Activated naive CD8-positive, alpha-beta T cell treated with anti-CD3 and anti-CD28 coated beads, Interleukin-2, amount 50 U/mL, for 16 hours (primary cell): Measurements from ENCODE around the gene CPEB4.

Experiments used
- DNase-seq: peaks from one replicate; pipeline ENCODE4 v3.0.0-alpha.2; 2020; ENCODE audit warnings: low read depth, low spot score

The CPEB4 gene

DNA sequence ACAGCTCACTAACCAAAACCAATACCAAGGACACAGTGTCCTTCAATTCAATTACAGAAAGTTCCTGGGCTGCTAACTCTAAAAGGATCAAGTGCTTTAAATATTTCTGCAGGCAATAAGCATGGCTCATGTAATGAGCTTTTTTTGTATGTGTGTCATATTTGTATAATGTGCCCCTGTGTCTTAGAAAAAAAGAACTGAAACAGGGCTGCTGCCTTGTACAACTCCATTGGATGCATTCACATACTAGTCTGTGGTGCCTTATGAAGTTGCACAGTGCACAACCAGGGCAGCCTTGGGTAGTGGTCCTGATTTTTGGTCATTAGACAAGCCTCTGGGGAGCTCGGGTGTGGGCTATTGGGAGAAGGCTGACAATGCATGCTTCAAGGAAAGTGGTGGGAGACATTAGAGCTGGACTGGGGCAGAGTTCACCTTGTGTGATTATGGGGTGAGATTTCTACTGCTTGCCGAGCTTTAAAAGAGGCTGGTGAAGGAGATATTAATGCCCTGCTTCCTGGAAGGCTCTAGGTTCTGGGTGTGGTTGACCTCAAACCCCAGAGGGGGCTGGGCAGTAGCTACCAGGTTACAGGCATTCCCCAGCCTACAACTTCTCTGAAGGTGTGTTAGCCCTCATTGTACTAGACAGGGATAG, 3.6 kb upstream of the CPEB4 start:
- no peak for DNase-seq

DNA sequence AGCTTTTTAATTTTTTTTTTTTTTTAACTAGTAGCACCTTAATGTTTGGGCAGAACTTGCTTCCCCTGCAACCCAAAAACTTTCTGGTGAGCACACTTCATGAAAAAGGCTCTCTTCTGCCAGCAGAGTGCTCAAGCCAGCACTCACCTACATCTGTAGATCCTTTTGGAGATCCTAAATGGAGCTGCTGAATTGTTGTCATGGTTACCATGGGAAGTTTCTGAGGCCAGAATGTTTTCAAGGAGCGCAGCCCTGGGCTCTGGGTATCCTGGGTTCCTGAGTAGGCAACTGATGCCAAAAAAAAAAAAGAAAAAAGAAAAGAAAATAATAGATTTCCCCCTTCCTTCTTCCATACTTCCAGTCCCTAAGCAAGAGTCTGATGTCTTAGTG, 3.1 kb upstream of the CPEB4 start:
- DNase-seq, result no peak

DNA sequence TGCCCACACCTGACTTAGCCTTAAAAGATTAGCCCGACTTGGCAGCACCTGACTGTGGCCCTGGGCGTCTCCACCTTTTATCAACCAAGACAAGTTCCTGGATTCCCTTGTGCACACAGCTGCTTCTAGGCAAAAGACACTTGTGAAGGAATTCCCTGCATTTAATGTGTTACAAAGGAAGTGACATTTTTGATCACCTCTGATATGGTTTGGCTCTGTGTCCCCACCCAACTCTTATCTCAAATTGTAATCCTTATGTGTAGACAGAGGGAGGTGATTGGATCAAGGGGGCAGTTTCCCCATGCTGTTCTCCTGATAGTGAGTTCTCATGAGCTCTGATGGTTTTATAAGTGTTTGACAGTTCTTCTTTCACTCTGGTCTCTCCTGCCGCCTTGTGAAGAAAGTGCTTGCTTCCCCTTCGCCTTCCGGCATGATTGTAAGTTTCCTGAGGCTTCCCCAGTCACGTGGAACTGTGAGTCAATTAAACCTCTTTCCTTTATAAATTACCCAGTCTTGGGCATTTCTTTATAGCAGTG, 2.6 kb upstream of the CPEB4 start:
- DNase-seq, result no peak

DNA sequence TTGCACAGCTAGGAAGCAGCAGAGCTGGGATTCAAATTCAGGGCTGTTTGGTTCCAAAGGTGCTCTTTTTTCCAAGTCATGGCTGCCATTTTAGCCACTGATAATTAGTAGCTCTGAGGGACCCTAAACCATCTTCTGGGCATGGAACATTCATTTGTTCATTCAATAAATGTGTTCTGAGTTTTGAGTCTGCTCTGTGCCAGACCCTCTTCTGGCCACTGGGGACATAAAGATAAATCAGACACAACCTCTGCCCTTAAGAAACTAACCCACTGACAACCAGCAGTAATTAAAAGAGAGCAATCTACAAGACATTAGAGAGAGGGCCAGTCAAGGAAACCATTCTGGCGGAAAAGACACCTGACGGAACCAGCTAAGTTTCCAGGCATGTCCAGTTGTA, 2.0 kb upstream of the CPEB4 start:
- no peak for DNase-seq

DNA sequence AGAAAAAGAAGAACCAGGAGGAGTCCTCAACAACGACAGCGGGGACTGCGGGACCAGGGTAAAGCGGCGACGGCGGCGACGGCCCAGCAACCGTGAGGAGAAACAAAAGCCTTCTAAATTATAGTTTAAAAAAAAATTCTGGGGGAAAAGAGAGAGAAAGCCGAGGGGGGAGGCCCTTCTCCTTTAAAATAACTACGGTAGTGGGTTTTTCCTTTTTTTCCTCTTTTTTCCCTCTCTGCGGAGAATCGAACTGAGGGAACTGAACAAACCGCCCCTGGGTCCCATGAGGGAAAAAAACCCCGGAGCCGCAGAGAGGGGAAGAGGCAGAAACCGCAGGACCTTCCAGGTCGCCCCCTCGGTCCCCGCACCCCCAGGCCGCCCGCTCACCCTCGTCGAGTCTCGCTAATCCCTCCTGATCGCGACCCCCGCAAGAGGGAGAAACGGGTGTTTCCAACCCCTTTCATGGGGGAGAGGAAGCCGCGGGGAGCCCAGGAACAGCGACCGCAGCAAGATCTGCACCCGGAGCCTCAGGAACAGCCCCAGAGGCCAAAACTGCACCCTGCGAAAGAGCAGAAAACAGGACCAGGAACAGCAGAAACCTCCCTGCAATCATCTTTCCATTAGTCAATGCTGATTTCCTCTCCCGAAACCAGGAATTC, 453 bp downstream of the CPEB4 start:
- no peak for DNase-seq

DNA sequence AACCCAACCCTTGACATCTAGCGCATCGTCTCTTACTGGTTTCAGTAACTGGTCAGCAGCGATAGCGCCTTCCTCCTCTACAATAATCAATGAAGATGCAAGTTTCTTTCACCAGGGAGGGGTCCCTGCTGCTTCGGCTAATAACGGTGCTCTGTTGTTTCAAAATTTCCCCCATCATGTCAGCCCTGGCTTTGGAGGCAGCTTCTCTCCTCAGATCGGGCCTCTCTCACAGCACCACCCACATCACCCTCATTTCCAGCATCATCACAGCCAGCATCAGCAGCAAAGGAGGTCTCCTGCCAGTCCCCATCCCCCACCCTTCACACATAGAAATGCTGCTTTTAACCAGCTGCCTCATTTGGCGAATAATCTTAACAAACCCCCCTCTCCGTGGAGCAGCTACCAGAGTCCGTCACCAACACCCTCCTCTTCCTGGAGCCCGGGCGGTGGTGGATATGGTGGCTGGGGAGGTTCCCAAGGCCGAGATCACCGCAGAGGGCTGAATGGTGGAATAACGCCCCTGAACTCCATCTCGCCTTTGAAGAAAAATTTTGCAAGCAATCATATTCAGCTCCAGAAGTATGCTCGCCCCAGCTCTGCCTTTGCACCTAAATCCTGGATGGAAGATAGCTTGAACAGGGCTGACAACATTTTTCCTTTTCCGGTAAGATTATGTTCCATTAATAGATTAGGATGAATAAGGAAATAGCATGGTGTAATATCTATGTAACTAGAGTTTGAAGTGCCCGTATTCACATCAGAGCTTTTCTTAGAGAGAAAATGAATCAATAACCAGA, 2.2 kb downstream of the CPEB4 start:
- DNase-seq, result no peak

DNA sequence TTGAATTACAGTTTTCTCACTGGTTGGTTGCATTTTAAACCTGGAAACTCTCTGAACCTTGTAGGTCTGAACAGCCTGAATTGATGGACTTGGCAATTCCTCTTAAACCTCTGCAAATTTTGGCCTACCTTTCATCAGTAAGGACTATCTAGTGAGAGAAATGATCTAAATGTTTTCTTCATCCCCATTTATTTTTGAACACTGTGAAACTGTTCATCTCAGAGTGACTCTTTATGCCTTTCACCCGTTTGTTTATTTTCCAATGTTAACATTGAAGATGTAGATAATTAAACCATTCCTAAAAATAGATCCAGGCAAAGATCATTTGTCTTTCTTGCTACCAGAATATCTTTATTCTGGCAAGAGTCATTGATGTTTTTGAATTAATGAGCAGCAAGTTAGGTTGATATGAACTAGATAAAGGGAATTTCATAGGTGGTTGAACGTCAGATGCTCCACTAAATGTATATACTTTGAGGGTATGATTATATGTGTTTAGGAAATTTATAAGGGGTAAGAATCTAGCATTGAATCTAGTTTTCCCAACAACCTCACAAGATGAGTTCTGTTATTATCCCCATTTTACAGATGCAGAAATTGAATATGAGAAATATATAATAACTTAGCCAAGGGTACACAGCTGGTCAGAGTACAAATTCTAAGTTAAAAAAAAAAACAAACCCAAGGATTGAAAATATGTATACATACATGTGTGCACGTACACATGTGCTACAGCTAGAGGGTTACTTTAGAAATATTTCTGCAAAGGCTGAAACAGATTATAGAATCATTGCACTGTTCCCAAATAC, 3.4 kb downstream of the CPEB4 start:
- no peak for DNase-seq

DNA sequence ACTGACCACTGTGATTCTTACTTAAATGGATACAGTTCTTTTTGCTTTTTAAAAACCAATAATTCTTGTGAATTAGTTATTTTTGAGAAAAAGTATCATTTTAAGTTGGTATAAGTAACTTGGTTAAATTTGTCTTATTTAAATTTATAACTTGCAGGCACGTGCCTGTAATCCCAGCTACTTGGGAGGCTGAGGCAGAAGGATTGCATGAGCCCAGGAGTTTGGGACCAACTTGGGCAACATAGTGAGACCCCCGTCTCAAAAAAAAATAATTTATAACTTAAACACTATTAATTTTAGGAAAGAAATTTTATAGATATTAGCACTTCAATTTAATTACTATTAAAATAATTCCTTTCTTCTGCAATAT, 5.0 kb downstream of the CPEB4 start:
- DNase-seq, result no peak

DNA sequence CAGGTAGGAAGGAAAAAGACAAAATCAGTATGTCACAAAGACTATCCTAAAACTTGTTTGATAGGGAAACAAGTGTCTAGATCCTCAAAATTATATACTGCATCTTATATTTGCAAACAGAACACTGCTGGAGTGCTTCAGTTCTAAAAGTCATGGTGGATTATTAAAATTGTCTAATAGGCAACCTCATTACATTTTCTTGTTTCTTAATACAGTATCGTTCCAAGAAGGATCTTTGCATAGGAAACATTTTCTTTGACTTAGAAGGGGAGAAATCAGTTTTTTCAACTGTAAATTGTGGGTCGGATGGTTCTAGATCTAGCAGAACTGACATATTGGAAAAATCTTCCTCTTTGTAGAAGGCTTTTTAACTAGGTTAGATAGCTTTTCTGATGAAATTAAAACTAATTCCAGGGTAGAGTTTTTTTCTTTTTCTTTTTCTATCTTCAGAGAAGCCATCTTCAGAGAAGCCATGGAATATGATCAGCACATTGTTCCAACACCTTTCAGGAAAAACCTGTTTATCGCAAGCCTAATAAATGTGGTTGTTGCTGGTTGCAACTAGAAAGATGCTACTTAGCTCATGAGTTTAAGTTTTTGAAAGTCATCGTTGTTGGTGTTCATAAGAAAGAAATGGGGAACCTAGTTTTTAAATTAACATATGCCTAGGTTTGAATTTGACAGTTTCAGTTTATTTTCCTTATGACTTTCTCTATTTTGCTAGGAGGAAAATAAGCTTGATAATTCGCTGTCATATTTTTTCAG, 7.4 kb downstream of the CPEB4 start:
- no peak for DNase-seq

DNA sequence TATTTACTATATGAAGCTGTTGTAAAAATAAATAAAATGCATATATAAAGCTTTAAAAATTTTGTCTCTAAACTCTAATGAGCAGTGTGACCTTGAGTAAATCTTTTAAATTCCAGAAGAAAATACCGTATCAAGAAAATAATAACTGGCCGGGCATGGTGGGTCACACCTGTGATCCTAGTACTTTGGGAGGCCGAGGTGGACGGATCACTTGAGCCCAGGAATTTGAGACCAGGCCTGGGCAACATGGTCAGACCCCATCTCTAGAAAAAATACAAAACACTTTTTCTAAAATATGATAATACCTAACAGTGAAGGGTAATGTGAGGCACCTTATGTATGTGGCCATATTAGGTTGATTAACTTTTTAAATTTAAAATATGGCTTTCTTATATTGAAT, 8.5 kb downstream of the CPEB4 start:
- no peak for DNase-seq

DNA sequence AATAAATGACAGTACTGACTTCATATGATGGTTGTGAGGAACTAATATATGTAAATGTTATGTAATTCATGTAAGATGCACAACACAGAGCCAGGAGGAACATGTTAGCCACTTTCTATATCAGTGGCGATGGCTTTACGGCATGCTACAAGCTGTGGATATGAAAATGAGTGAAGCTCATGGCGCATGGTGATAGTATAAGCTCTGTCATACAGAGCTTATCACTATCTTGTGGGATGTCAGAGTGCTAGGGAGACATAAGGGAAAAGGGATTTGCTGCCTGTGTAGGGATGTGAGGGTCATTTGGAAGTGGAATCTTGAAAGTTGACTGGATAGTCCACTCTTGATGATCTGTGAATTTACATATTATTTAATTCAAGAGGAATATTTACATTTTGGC, 13.6 kb downstream of the CPEB4 start:
- DNase-seq, result no peak

DNA sequence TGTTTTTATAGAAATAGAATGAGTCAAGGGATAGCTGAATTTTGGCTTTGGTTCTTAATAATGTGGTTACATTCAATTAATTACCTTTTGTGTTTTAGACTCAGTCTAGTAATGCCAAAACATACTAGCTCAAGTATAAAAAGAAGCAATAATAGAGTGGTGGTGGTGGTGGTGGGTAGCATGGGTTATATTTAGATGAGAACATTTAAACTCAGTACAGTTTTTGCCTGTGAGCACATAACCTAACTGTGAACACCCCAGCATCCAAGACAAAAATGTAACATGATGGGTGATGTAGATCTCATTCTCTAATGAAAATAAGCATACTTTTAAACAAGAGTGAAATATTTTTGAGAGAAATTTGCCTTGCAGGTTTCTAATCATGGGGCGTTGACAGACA, 14.2 kb downstream of the CPEB4 start:
- no peak for DNase-seq

DNA sequence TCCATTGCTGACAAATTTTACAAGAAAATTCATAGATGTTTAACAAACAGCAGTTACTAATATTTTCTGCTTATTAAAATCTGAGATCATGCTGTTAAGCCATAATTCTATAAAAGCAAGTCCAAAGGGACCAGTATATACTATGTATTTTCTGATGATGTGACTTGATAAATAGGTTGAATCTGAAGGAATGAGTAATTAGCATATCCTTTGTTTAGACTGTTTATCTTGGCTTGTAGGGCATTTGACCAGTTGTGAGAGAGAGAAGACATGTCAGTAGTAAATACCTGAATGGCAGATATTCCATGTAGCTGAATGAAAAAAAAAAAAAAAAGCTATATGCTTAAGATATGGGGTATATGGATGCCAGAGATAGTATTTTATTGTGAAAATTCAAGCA, 14.6 kb downstream of the CPEB4 start:
- no peak for DNase-seq

DNA sequence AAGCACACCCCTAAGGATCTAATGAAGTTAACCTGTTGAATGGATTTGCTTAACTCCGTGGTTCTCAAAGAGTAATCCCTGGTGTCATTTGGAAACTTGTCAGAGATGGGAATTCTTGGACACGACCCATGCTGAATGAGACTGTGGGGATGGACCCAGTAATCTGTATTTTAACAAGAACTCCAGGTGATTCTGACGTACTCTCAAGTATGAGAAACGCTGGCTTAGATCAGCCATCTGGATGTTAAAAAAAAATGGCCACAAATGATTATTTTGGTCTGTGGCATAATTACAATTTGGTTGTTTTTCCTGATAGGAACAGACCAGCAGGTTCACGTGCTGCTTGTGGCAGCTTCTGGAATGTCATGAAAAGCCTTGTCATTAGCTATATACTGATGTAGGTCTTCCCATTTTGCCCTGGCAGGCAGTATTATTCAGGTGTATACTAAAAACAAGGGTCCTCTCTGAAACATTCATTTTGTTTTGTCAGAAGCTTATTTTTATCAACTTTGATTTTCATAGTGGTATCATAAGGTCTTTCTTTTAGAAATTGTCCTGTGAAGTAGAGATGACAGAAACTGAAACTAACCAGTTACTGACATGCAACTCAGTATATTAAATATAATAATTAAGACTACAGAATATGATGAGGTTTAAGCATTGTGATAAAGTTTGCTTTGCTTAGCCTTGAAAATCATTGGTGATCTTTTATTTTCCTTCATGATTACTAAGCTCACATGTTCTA, 15.4 kb downstream of the CPEB4 start:
- DNase-seq, result no peak

DNA sequence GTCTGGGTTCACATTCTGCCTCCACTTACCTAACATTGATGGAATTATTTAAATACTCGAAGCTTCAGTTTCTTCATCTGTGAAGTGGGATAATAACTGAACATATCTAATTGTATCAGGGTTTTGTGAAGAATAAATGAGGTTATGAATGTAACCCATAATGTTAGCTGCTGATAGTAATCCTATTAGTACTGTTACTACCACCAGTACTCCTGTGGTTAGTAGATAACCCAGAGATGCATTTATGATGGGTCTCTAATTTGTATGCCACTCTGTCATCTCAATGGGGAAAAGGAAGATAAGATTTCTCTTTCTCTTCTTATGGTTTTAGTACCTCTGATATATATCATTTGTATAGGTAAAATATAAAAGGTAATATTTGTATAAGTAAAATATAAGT, 16.0 kb downstream of the CPEB4 start:
- DNase-seq, result no peak

DNA sequence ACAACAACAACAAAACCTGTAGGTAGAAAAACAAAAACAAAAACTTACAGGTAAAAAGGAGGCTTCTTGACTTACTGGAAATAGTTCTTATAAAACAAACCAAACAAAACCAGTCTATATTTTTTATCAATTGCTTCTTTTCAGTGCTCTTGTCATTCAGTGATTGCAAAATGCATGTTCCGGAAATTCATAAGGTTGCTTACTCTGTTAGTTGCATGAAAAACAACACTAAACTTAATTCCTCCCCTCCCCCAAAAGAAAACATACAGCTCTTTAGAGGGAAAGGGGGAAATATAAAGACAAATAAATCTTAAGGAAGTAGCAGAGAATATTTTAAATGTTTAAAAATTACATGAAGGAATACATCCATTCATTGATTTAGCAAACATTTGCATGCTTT, 19.1 kb downstream of the CPEB4 start:
- no peak for DNase-seq

DNA sequence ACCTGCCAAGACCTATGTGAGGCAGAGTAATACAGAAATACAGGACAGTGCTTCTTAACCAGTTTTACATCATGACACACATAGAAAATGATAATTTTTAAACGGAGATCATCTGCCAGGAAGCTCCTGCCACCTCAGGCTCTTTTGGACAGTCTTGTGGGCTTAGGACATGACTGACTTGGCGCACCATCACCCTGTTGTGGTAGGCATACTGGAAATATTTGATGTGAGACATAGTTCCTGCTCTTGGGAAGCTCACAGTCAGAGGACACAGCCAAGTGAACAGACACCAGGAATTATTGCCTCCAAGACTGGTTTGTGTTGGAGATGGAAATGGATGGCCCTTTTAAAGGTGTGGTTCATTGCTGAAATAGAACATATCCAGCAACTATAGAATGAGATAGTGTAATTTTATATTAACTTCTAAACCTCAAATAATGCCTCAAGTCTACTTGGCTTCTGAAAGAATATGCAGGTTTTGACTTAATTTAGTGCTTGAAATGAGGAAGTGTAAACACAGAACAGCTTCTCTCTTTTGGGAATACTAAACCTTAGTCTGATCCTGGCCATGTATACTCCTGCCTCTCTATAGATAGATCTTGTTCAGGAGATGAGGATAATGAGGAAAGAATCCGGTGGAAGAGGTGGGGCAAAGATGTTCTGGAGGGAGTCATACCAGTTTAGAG, 19.7 kb downstream of the CPEB4 start:
- DNase-seq, result no peak

DNA sequence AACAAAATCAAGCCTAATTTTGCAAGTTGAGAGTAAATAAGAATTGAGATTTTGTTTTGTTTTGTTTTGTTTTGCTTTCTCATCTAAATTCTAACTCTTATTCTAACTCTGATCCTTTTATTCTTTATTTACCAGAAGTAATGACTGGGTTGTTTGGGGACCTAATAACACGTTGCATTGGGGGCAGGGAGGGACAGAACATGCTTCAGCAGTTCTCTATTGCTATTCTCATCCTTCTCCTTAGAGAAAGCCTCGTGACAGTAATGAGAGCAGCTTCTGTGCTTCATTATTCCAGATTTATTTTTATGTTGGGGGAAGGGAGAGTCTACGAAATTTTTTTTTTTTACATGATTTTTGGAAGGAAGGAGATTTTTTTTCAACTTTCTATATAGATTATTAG, 21.1 kb downstream of the CPEB4 start:
- DNase-seq, result no peak

DNA sequence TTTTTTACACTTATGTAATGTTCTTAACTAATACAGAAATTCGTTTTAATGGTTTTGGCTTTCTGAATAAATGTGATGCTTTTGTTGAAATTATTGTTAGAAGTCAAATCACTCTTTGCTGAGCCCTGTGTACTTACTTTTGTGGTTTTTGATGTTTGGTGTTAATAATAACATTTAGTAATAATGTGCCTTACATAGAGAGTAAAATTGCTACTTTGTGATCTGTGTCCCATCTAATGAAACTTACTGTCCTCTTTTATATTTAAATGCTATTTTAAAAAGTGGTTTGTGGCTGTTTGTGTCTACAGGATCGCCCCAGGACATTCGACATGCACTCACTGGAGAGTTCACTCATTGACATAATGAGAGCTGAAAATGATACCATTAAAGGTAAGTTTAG, 22.1 kb downstream of the CPEB4 start:
- no peak for DNase-seq

DNA sequence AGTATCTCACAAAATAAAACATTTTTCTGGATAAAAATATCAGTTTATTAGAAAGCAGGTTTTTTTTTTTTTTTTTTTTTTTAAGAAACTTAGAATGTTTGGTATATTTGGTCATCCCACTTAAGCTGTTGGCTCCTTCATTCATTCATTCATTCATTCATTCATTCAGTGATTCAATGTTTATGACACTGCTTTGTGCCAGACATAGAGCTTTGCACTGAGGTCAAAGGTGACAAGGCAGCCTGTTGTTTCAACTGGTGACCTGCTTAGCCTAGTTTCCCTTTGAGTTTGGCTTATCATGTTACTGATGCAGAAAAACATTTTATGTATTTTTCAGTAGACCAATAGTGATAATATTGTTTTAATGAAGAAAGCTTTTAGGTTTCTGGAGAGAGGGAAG, 23.5 kb downstream of the CPEB4 start:
- no peak for DNase-seq
